Liver (tissue), 9 donors: ENCODE data around the gene TNFRSF11A. TPM values are rescaled to one million over a fixed set of nuclear protein-coding genes. Genes with fewer than 3 reads are reported as not detected.

Experiments
- DNase-seq: peaks from one replicate; pipeline ENCODE4 v3.0.0-alpha.2; 2017; ENCODE audit warnings: low spot score
- H3K27ac ChIP-seq, 2 donors: one replicate each; pipeline ENCODE4 v1.7.0; 2013; ENCODE audit warnings: inconsistent platforms in 2 of 2, low read length in 2 of 2, control low read depth in 1 of 2, low read depth in 1 of 2, mild to moderate bottlenecking in 1 of 2
- H3K27me3 ChIP-seq, 4 donors: one replicate each; pipeline versions ENCODE4 v1.6.1 to v1.7.0; 2013; ENCODE audit warnings: low read length in 3 of 4, inconsistent platforms in 1 of 4, mild to moderate bottlenecking in 1 of 4, moderate library complexity in 1 of 4; ENCODE audit not compliant: control insufficient read depth in 4 of 4, insufficient read depth in 4 of 4
- H3K36me3 ChIP-seq, 4 donors: one replicate each; pipeline versions ENCODE4 v1.6.1 to v1.7.0; 2013; ENCODE audit warnings: low read length in 3 of 4, mild to moderate bottlenecking in 3 of 4, low read depth in 1 of 4, moderate library complexity in 1 of 4; ENCODE audit not compliant: control insufficient read depth in 4 of 4, insufficient read depth in 3 of 4
- H3K4me1 ChIP-seq, 4 donors: one replicate each; pipeline versions ENCODE4 v1.6.1 to v1.7.0; 2013; ENCODE audit warnings: low read length in 3 of 4, mild to moderate bottlenecking in 3 of 4, moderate library complexity in 1 of 4; ENCODE audit not compliant: control insufficient read depth in 4 of 4, insufficient read depth in 4 of 4
- H3K4me3 ChIP-seq, 3 donors: one replicate each; pipeline versions ENCODE4 v1.6.1 to v1.7.0; 2013; ENCODE audit warnings: low read length in 3 of 3, control low read depth in 1 of 3, low read depth in 1 of 3, mild to moderate bottlenecking in 1 of 3
- H3K9ac ChIP-seq, 2 donors: one replicate each; pipeline ENCODE4 v1.7.0; 2013; ENCODE audit warnings: low read length in 2 of 2, mild to moderate bottlenecking in 2 of 2, moderate library complexity in 2 of 2, control low read depth in 1 of 2, low read depth in 1 of 2
- H3K9me3 ChIP-seq, 4 donors: one replicate each; pipeline versions ENCODE4 v1.6.1 to v1.7.0; 2013; ENCODE audit warnings: low read length in 3 of 4; ENCODE audit not compliant: control insufficient read depth in 4 of 4
- EGR1 ChIP-seq, 2 donors: IDR thresholded peaks; 2 replicates each; pipeline ENCODE4 v1.6.1; 2016 to 2018; ENCODE audit warnings: antibody characterized with exemption in 2 of 2, low read depth in 2 of 2
- FOXA1 ChIP-seq: IDR thresholded peaks from 2 replicates; pipeline ENCODE4 v1.6.1; 2016; ENCODE audit warnings: antibody characterized with exemption
- FOXA2 ChIP-seq: IDR thresholded peaks from 2 replicates; pipeline ENCODE4 v1.6.1; 2016; ENCODE audit warnings: antibody characterized with exemption
- GABPA ChIP-seq, 2 donors: IDR thresholded peaks in 1 of 2; conservative IDR thresholded peaks in 1 of 2; 2 replicates each; pipeline ENCODE4 v1.6.1; 2016; ENCODE audit warnings: antibody characterized with exemption in 2 of 2, mild to moderate bottlenecking in 1 of 2, moderate library complexity in 1 of 2
- HNF4A ChIP-seq, 2 donors: conservative IDR thresholded peaks; 2 replicates each; pipeline ENCODE4 v1.6.1; 2016; ENCODE audit warnings: antibody characterized with exemption in 2 of 2, mild to moderate bottlenecking in 2 of 2
- HNF4G ChIP-seq: IDR thresholded peaks from 2 replicates; pipeline ENCODE4 v1.6.1; 2016; ENCODE audit warnings: antibody characterized with exemption
- MAX ChIP-seq: IDR thresholded peaks from 2 replicates; pipeline ENCODE4 v1.6.1; 2016; ENCODE audit warnings: antibody characterized with exemption
- RAD21 ChIP-seq, 2 donors: IDR thresholded peaks; 2 replicates each; pipeline ENCODE4 v1.6.1; 2016; ENCODE audit warnings: antibody characterized with exemption in 2 of 2, mild to moderate bottlenecking in 2 of 2
- REST ChIP-seq: IDR thresholded peaks from 2 replicates; pipeline ENCODE4 v1.6.1; 2016; ENCODE audit warnings: antibody characterized with exemption, mild to moderate bottlenecking
- SP1 ChIP-seq: IDR thresholded peaks from 2 replicates; pipeline ENCODE4 v1.6.1; 2018; ENCODE audit warnings: antibody characterized with exemption, mild to moderate bottlenecking
- TAF1 ChIP-seq: conservative IDR thresholded peaks from 2 replicates; pipeline ENCODE4 v1.6.1; 2016; ENCODE audit warnings: antibody characterized with exemption, mild to moderate bottlenecking
- YY1 ChIP-seq: IDR thresholded peaks from 2 replicates; pipeline ENCODE4 v1.6.1; 2016; ENCODE audit warnings: antibody characterized with exemption, mild to moderate bottlenecking
- WGBS: extraction: QIAGEN DNeasy Blood & Tissue Kit; methylation state at CpG from one replicate; pipeline ENCODE4 v1.1.7; 2013; 5-methylcytosine and 5-hydroxymethylcytosine counted together
- polyA plus RNA-seq, 2 donors: library from polyadenylated mRNA; stranded (reverse) in 1 of 2; unstranded in 1 of 2; fragments of 200-250 nt in 1 of 2; fragments of >200 nt in 1 of 2; fragmentation: Nextera tagmentation in 1 of 2; extraction: Ambion mirVana in 1 of 2; gene quantifications; one replicate each; pipeline versions ENCODE4 v1.2.1 to v1.2.3, GENCODE V29; 2013 to 2015
- total RNA-seq, 2 donors: library from RNA; depleted of rRNA; stranded (reverse); fragments of >200 nt; gene quantifications; one replicate each; pipeline ENCODE4 v1.2.3, GENCODE V29; 2014
- donor health status: healthy.
- donor health status: healthy.
- donor health status: healthy.
- donor health status: healthy.
- donor health status: healthy.

The TNFRSF11A gene
- total and polyA plus RNA-seq, 4 donors: 0.32 to 1.8 (median 0.90) TPM

GRCh38 chr18:62347089-62347506 lies 22.0 kb downstream of the TNFRSF11A start:
- Histone ChIP-seq H3K4me3 (no peak overlapping the region), H3K36me3 (no peaks in the 10 kb centered on the region), H3K9ac (no peak overlapping the region), H3K4me1 (no peaks in the 10 kb centered on the region), H3K9me3 (no peaks in the 10 kb centered on the region), H3K27me3 (no peaks in the 10 kb centered on the region), H3K27ac (no peak overlapping the region)
- no peak for DNase-seq
- no peak for TF ChIP-seq MAX
- TF ChIP-seq RAD21 (IDR thresholded peaks at IDR 0.05): no peak
- no peak for TF ChIP-seq YY1
- no peak for TF ChIP-seq EGR1 (IDR thresholded peaks at IDR 0.05; ENCODE audit: low read depth in 2 of 2)
- 74% methylated on average over 6 of the region's 6 CpGs for WGBS

GRCh38 chr18:62348474-62348873 lies 23.4 kb downstream of the TNFRSF11A start:
- no peak overlapping the region for H3K4me3 ChIP-seq
- no peaks in the 10 kb centered on the region for H3K9me3 ChIP-seq
- no peaks in the 10 kb centered on the region for H3K27me3 ChIP-seq
- no peak for DNase-seq
- no peak overlapping the region for H3K27ac ChIP-seq
- H3K9ac ChIP-seq: no peak overlapping the region
- H3K4me1 ChIP-seq: no peaks in the 10 kb centered on the region
- no peaks in the 10 kb centered on the region for H3K36me3 ChIP-seq
- TF ChIP-seq GABPA (IDR thresholded peaks at IDR 0.05 in 1 of 2, conservative IDR thresholded peaks at IDR 0.05 in 1 of 2): no peak
- TF ChIP-seq YY1: no peak
- no peak for TF ChIP-seq HNF4G
- TF ChIP-seq SP1: no peak
- no peak for TF ChIP-seq MAX
- no peak for TF ChIP-seq FOXA1
- no peak for TF ChIP-seq FOXA2
- WGBS: 90% methylated on average over 4 of the region's 4 CpGs

GRCh38 chr18:62353170-62353569 lies 28.1 kb downstream of the TNFRSF11A start:
- 72% methylated on average over 7 of the region's 7 CpGs for WGBS

More at GRCh38 chr18:62353170-62353569, 28.1 kb downstream of the TNFRSF11A start:
- Histone ChIP-seq H3K9ac (no peak overlapping the region), H3K9me3 (no peaks in the 10 kb centered on the region), H3K27me3 (no peaks in the 10 kb centered on the region), H3K27ac (no peak overlapping the region), H3K4me3 (no peak overlapping the region), H3K4me1 (no peaks in the 10 kb centered on the region), H3K36me3 (no peaks in the 10 kb centered on the region)
- DNase-seq: no peak
- no peak for TF ChIP-seq GABPA (IDR thresholded peaks at IDR 0.05 in 1 of 2, conservative IDR thresholded peaks at IDR 0.05 in 1 of 2)
- TF ChIP-seq HNF4A (conservative IDR thresholded peaks at IDR 0.05): no peak
- no peak for TF ChIP-seq YY1
- TF ChIP-seq TAF1: no peak
- no peak for TF ChIP-seq RAD21 (IDR thresholded peaks at IDR 0.05)
- no peak for TF ChIP-seq HNF4G
- no peak for TF ChIP-seq REST
- no peak for TF ChIP-seq EGR1 (IDR thresholded peaks at IDR 0.05; ENCODE audit: low read depth in 2 of 2)
- TF ChIP-seq MAX: no peak
- TF ChIP-seq SP1: no peak
